Liver (tissue), 3 donors: ENCODE data around the gene OR52H1.

Experiments used
- CTCF ChIP-seq: fragments of 150-350 bp; IDR thresholded peaks from 2 replicates; pipeline ENCODE4 v1.5.1; 2017; ENCODE audit warnings: improper control_type of control experiment, low read depth, low read length; ENCODE audit not compliant: missing input control
- EGR1 ChIP-seq, 2 donors: IDR thresholded peaks; 2 replicates each; pipeline ENCODE4 v1.6.1; 2016 to 2018; ENCODE audit warnings: antibody characterized with exemption in 2 of 2, low read depth in 2 of 2
- FOXA1 ChIP-seq: IDR thresholded peaks from 2 replicates; pipeline ENCODE4 v1.6.1; 2016; ENCODE audit warnings: antibody characterized with exemption
- MAX ChIP-seq: IDR thresholded peaks from 2 replicates; pipeline ENCODE4 v1.6.1; 2016; ENCODE audit warnings: antibody characterized with exemption
- RAD21 ChIP-seq, 2 donors: IDR thresholded peaks; 2 replicates each; pipeline ENCODE4 v1.6.1; 2016; ENCODE audit warnings: antibody characterized with exemption in 2 of 2, mild to moderate bottlenecking in 2 of 2
- SP1 ChIP-seq: IDR thresholded peaks from 2 replicates; pipeline ENCODE4 v1.6.1; 2018; ENCODE audit warnings: antibody characterized with exemption, mild to moderate bottlenecking
- TAF1 ChIP-seq: conservative IDR thresholded peaks from 2 replicates; pipeline ENCODE4 v1.6.1; 2016; ENCODE audit warnings: antibody characterized with exemption, mild to moderate bottlenecking
- YY1 ChIP-seq: IDR thresholded peaks from 2 replicates; pipeline ENCODE4 v1.6.1; 2016; ENCODE audit warnings: antibody characterized with exemption, mild to moderate bottlenecking
- ZBTB33 ChIP-seq: IDR thresholded peaks from 2 replicates; pipeline ENCODE4 v1.6.1; 2016; ENCODE audit warnings: antibody characterized with exemption
- TF ChIP-seq, protein P1 (sequence below): IDR thresholded peaks from 2 replicates; pipeline ENCODE4 v1.6.1; 2016; ENCODE audit warnings: antibody characterized with exemption, mild to moderate bottlenecking
- donor health status: healthy.
- donor health status: healthy.

DNA sequence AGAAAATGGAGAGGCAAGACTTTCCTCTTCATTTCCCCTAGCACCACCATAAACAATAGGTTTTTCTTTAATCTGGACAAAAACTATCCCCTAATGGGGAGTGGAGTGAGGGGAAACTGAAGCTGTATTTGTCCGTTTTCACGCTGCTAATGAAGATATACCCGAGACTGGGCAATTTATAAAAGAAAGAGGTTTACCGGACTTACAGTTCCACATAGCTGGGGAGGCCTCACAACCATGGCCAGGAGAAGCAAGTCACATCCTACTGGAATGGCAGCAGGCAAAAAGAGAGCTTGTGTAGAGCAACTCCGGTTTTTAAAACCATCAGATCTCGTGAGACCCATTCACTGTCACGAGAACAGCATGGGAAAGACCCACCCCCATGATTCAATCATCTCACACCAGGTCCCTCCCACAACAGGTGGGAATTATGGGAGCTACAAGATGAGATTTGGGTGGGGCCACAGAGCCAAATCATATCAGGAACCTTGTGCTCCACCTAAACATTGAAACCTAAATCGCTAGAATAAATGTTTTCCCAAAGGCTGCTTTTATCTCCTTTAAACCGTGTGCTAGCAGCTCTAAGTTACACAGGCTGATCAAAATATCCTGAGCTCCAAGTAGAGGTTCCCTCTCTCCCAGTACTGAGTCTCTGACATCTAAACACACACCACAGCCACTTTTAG lies 42.8 kb downstream of the OR52H1 start:
- no peak for TF ChIP-seq CTCF
- TF ChIP-seq TAF1, result no peak
- no peak for TF ChIP-seq MAX
- TF ChIP-seq ZBTB33, result no peak
- TF ChIP-seq SP1, result no peak
- TF ChIP-seq EGR1 (IDR thresholded peaks at IDR 0.05; ENCODE audit: low read depth in 2 of 2), result no peak
- no peak for TF ChIP-seq YY1
- no peak for TF ChIP-seq FOXA1
- TF ChIP-seq, protein P1, sequence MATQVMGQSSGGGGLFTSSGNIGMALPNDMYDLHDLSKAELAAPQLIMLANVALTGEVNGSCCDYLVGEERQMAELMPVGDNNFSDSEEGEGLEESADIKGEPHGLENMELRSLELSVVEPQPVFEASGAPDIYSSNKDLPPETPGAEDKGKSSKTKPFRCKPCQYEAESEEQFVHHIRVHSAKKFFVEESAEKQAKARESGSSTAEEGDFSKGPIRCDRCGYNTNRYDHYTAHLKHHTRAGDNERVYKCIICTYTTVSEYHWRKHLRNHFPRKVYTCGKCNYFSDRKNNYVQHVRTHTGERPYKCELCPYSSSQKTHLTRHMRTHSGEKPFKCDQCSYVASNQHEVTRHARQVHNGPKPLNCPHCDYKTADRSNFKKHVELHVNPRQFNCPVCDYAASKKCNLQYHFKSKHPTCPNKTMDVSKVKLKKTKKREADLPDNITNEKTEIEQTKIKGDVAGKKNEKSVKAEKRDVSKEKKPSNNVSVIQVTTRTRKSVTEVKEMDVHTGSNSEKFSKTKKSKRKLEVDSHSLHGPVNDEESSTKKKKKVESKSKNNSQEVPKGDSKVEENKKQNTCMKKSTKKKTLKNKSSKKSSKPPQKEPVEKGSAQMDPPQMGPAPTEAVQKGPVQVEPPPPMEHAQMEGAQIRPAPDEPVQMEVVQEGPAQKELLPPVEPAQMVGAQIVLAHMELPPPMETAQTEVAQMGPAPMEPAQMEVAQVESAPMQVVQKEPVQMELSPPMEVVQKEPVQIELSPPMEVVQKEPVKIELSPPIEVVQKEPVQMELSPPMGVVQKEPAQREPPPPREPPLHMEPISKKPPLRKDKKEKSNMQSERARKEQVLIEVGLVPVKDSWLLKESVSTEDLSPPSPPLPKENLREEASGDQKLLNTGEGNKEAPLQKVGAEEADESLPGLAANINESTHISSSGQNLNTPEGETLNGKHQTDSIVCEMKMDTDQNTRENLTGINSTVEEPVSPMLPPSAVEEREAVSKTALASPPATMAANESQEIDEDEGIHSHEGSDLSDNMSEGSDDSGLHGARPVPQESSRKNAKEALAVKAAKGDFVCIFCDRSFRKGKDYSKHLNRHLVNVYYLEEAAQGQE, result no peak
- no peak for TF ChIP-seq RAD21 (IDR thresholded peaks at IDR 0.05)
